HuH-7 (cell line): ENCODE results near the gene HSPB1.
"Not testable (repeated sequence)": the region's sequence is repeated elsewhere in the genome, so short reads cannot be mapped to it uniquely, and the experiment has no call there.

Source experiments
- DNase-seq: peaks from one replicate; pipeline ENCODE4 v3.0.0; 2011; ENCODE audit warnings: low spot score

The HSPB1 gene

GRCh38 chr7:76308874-76309273 lies 6.4 kb downstream of the HSPB1 start:
- DNase-seq, result not testable (repeated sequence)

DNA sequence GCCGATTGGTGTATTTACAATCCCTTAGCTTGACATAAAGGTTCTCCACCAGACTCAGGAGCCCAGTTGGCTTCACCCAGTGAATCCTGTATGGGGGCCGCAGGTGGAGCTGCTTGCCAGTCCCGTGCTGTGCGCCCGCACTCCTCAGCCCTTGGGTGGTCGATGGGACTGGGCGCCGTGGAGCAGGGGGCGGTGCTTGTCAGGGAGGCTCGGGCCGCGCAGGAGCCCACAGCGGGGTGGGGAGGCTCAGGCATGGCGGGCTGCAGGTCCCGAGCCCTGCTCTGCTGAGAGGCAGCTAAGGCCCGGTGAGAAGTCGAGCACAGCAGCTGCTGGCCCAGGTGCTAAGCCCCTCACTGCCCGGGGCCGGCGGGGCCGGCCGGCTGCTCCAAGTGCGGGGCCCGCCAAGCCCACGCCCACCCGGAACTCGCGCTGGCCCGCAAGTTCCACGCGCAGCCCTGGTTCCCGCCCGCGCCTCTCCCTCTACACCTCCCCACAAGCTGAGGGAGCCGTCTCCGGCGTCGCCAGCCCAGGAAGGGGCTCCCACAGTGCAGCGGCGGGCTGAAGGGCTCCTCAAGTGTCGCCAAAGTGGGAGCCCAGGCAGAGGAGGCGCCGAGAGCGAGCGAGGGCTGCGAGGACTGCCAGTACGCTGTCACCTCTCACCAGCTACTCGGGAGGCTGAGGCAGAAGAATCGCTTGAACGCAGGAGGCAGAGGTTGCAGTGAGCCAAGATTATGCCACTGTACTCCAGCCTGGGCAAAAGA lies 7.0 kb downstream of the HSPB1 start:
- not testable (repeated sequence) for DNase-seq

- DNase-seq, result no peak
Observed at GRCh38 chr7:76310102-76310957, 7.9 kb downstream of the HSPB1 start.

DNA sequence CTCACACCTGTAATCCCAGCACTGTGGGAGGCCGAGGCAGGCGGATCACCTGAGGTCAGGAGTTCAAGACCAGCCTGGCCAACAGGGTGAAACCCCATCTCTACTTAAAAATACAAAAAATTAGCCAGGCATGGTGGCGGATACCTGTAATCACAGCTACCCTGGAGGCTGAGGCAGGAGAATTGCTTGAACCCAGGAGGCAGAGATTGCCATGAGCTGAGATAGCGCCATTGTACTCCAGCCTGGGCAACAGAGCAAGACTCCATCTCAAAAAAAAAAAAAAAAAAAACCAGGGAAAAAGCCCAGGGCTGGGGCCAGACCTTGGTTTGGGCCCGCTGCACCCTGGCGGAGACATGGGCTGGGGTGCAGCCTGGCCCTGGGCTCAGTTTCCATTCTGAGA lies 9.4 kb downstream of the HSPB1 start:
- DNase-seq, result not testable (repeated sequence)

- peak; percentile 93 for DNase-seq
Observed at GRCh38 chr7:76314042-76314721, 11.7 kb downstream of the HSPB1 start.

DNA sequence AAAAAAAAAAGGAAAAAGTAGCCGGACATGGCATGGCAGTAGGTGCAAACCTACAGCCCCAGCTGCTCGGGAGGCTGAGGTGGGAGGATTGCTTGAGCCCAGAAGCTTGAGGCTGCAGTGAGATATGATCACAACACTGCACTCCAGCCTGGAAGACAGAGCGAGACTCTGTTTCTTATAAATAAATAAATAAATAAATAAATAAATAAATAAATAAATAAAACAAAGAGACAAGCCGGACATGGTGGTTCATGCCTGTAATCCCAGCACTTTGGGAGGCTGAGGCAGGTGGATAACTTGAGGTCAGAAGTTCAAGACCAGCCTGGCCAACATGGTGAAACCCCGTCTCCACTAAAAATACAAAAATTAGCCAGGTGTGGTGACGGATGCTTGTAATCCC lies 12.3 kb downstream of the HSPB1 start:
- DNase-seq, result not testable (repeated sequence)

- no peak for DNase-seq
Observed at GRCh38 chr7:76315364-76315763, 12.9 kb downstream of the HSPB1 start.

DNA sequence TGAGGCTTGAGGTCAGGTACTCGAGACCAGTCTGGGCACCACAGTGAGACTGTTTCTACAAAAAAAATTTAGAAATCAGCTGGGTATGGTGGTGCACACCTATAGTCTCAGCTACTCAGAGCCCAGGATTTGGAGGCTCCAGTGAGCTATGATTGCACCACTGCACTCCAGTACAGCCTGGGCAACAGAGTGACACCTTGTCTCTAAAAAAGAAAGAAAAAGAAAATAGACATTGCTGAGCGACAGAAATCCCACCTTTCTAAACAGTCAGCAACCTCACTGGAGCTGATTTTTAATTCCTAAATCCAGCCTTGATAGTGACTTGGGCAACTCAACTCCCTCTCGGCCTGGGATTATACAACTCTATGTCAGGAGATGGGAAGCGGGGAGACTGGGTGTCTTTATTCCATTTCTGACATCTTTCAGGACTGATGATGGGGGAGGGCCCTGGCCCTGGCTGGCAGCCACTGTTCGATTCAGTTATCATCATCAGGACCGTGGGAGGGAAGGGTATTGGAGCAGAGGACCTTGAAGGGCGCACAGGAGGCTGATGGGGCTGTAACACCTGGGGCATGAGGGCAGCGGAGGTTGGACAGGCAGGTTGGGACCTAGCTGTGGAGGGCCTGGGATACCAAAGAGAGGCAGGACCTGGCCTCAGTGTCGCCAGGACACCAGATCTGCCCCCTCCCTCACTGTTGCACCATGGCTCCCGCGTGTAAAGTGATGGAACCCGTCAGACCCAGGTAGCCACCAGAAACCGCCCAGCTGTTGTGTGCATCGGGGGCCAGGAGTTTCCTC lies 14.7 kb downstream of the HSPB1 start:
- no peak for DNase-seq

DNA sequence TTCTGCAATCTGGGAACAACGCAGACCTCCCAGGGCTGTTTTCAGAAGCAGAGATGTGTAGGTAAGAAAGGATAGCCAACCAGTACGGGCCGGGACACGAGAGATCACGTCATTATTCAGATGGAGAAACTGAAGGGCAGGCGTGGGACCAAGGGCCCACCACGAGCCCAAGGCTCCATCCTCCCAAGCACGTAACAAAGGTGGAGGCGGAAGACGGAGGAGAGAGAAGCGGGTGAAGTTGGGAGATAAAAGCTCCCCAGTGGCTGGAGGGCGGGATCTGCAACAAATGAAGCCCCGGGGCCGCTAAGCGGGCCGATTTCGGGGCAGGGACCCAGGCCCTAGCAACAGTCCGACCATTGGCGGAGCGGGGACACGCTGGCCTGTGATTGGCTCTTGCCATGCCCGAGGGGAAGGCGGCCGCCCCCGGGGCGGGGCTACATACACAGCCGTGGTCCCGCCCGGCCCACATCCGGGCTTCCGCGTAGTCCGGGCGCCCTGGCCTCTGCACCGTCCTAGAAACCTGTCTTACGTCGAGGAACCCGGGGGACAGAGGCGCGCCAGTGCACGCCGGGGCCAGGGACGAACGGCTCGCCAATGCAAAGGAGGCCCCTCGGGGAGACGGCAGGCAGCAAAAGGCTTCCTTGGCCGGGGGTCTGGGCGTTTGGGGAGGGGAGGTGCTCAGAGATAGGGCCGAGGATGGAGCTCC lies 15.5 kb downstream of the HSPB1 start:
- peak; percentile 95 for DNase-seq

DNA sequence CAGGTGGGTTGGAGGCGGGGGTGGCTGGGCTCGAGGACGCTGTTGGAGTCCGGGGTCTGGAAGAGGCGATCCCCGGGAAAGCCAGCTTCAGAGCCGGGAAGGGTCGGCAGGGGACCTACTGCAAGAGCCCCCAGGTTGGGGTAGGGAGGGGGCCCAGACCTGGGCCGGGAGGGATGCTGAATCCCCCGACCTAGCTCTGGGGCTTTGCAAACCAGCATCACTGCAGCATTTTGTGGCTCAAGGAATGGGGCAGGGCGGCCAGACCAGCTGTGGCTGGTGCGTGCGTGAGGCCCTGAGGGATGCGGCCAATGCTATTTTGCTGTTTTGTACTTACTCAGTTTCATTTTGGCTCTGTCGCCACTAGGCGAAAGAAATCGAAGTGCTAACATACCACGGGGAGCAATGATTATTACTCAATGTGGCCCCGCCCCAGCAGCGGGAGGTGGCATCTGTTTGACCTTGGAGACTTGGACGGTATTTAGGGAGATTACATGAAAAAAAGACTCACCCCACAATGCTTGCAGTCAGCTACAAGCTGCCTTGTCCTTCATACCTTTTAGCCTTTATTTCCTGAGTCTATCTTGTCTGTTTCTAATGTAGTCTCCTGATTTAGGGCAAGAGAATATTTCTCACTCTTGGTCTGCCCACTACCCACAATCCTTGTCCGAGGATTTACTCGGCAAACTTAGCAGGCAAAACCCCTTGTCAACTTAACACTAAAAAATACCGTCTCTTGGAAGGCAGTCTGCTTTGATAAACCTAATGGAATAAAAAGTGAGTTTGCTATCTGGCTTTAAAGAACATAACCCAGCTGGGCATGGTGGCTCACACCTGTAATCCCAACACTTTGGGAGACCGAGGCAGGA lies 16.2 kb downstream of the HSPB1 start:
- peak; percentile 72 for DNase-seq

GRCh38 chr7:76325092-76325491 lies 22.6 kb downstream of the HSPB1 start:
- DNase-seq, result no peak

DNA sequence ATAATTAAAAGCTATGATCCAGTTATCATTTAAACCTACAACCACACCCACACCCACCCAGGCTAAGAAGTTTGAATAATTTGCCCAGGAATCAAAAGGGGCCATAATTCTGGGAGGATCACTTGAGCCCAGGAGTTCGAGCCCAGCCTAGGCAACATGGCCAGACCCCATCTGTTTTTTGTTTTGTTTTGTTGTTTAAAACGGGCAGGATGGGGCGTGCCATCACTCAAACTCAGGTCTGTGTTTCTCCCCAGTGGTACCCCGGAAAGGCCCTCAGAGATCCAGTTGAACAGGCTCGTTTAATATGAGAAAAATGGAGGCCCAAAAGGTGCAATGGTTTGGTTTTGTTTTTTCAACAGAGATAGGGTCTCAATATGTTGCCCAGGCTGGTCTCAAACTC lies 23.3 kb downstream of the HSPB1 start:
- DNase-seq, result no peak

DNA sequence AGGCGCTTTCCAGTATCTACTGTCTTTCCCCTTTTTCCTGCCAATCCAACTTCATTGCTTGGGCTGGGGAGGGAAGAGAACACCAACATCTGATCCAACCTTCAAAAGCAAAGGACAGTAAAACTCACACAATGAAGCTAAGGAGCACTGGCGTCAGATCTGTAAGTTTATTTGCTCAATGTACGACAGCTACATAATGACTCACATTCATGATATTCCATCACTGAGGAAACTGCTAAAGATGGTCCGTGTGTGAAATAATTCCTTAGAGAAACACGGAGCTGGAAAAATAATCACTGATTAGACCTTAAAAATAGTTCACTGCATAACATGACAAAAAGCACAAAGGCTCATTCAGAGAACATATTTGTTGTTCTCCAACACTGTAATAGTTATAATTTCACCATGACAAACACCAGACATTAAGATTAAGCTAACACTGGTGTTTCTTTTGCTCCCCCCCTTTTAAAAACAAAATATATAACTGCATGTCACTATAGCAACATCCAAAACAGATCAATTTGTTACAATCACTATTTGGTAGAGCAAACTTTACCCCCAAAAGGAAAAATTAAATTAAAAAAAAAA lies 24.3 kb downstream of the HSPB1 start:
- no peak for DNase-seq

- DNase-seq, result no peak
Observed at GRCh38 chr7:76327610-76328009, 25.1 kb downstream of the HSPB1 start.

DNA sequence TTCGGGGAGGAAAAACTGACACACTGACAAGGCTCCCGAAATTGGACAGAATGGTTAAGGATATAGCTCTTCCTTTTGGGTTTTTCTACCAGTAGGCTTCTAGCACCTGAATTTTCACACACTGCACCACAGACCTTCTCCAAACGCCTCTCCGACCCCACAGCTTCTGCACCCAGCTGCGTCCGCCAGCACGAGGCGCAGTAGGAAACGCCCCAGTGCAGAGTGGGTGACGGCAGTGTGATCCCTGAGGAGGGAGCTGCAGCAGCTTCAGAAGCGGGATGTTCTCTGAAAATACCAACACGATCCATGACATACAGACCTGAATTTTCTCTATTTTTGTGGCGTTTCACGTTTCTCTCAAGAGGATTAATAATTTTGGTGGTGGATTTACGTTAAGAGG lies 25.9 kb downstream of the HSPB1 start:
- no peak for DNase-seq

GRCh38 chr7:76329479-76329878 lies 27.0 kb downstream of the HSPB1 start:
- DNase-seq, result no peak

GRCh38 chr7:76330261-76330660 lies 27.8 kb downstream of the HSPB1 start:
- DNase-seq, result no peak

GRCh38 chr7:76330673-76331072 lies 28.2 kb downstream of the HSPB1 start:
- DNase-seq, result no peak

GRCh38 chr7:76332078-76332477 lies 29.6 kb downstream of the HSPB1 start:
- no peak for DNase-seq
